Middle frontal gyrus (tissue), 1 donor: ENCODE data around the gene HCK.
"Not testable (repeated sequence)": the region's sequence is repeated elsewhere in the genome, so short reads cannot be mapped to it uniquely, and the experiment has no call there.

Experiments
- DNase-seq: peaks from one replicate; pipeline ENCODE4 v3.0.0-alpha.2; 2015; ENCODE audit warnings: low spot score; ENCODE audit errors: extremely low spot score

Gene HCK

DNA sequence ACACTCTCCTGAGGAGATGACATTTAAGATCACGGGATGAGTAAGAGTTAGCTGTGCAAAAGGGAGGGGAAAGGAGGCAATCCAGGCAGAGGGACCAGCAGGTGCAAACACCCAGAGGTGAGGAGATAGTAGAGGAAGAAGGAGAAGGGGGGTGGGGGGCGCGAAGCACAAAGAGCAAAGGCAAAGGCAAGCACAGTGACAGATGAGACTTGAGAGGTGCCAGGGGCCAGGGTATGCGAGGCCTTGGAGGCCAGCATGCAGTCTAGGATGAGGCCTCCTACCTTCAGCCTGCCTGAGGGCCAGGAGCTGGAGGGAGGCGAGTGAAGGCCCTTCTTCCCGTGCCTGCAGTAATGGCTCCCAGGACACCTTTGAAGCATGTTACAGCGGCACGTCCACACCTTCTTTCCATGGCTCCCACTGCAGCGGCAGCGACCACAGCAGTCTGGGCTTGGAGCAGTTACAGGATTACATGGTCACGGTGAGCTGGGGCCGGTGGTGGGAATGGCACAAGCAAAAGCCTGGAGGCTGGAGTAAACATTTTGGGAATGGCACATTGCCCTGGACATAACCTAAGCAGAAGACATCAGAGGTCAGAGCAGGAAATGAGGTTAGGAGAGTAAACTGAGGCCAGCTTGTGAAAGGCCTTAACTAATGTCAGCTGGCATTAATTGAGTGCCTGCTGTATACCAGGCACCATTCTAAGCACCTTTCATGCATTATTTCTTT is 23.2 kb upstream of the HCK start:
- no peak for DNase-seq

DNA sequence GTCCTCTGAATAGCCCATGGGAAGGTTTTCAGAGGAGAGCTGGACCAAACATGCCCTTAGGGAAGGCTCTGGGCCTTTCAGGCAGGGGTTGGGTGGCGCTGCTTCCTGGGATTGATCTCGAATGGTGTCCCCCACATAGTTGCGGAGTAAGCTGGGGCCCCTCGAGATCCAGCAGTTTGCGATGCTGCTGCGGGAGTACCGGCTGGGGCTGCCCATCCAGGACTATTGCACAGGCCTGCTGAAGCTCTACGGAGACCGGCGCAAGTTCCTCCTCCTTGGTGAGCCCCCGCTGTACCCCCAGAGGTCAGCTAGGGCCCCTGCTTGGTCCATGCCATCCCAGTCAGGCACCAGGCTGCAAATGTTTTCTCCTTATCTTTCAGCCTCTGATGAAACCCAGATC is 22.5 kb upstream of the HCK start:
- DNase-seq: no peak

DNA sequence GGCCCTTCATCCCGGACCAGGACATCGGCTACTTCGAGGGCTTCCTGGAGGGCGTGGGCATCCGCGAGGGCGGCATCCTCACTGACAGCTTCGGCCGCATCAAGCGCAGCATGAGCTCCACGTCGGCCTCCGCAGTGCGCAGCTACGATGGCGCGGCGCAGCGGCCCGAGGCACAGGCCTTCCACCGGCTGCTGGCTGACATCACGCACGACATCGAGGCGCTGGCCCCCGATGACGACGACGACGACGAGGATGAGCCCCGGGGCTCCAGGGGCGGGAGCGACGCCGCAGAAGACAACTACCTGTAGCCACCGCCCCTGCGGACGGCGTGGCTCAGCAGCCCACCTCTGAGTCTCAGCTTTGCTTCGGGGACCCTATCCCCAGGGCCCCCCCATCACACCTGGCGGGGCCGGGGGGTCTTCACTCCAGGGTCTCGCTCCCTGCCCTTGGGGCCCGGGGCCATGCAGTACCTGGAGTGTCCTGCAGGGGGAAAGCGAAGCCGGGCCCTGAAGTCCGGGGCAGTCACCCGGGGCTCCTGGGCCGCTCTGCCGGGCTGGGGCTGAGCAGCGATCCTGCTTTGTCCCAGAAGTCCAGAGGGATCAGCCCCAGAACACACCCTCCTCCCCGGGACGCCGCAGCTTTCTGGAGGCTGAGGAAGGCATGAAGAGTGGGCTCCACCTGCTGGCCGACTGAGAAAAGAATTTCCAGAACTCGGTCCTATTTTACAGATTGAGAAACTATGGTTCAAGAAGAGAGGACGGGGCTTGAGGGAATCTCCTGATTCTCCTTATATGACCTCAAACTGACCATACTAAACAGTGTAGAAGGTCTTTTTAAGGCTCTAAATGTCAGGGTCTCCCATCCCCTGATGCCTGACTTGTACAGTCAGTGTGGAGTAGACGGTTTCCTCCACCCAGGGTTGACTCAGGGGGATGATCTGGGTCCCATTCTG is 20.8 kb upstream of the HCK start:
- peak; percentile 36 for DNase-seq

DNA sequence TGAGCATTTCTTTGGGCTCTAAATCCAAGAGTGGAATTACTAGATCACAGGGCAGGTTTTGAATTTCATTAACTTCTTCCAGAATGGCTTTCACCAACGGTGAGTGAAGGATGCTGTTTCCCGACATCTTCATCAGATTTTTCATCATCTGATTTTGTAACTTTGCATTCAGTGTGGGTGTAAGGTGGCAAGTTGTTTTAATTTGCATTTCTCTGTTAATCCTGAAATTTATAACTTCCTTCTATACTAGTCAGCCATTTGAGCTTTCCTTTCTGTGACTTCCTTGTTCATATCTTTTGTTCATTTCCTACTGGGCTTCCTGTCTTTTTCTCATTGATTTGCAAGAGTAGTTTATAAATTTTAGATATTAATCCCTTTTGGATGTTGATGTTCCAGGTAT is 18.7 kb upstream of the HCK start:
- no peak for DNase-seq

DNA sequence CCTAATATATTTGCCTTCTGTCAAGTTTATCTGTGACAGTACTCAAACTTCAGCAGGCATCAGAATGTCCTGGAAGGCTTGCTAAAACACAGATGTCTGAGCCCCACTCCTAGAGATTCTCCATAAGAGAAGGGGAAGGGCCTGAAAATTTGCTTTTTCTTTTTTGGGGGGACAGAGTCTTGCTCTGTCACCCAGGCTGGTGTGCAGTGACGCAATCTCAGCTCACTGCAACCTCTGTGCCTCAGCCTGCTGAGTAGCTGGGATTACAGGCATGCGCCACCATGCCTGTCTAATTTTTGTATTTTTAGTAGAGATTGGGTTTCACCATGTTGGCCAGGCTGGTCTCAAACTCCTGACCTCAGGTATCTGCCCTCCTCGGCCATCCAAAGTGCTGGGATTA is 18.3 kb upstream of the HCK start:
- DNase-seq: not testable (repeated sequence)

DNA sequence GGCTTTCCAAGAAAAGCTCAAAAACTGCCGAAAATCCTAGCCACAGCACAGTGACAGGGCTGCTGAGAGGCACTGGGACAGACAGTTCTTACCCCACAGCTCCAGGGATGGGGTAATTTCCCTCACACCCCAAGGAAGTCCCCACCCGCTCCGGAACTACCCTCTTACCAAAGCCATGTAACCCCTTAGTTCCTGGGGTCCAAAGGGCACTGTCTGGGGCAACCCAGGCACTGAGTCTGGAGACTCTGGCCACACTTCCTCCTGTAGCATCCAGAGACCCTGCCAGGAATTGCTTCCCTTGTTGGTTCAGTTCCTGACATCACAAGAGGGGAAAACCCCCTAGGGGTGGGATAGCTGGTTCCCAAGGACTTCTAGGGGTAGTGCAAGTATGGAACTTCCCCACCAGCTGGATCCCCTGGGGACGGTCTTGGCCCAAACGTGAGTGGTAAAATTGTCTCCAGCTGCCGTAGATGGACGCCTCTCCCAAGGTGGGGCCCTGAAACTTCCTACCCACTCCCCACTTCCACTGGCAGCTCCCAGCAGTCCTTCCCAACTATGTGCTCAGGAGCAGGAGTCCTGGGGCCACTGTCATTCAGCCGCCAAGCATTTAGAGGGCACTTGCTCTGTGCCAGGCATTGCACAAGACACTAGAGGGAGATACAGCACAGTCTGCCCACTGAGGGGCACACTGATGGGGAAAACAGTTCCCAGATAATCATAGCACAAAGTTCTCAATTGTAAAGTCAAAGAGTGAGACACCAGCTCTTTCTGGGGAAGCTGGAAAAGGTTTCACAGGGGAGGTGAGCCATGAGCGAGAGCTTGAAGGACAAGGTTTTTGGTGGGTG is 17.2 kb upstream of the HCK start:
- DNase-seq: no peak

DNA sequence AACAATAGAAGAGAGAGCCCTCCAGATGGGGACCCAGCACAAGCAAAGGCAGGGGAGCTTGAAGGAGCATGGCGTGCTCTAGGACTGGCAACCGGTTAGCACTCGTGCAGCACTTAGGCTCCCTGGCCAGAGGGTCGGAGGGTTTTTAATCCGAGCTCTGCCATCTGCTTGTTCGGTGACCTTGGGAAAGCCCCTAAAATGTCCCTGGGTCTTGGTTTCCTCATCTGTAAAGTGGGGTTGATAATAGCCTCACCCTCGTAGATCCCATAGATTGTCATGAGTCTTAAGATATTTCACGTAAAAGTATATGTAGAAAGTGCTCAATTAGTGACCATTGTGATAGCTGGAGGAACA is 16.6 kb upstream of the HCK start:
- DNase-seq: no peak

DNA sequence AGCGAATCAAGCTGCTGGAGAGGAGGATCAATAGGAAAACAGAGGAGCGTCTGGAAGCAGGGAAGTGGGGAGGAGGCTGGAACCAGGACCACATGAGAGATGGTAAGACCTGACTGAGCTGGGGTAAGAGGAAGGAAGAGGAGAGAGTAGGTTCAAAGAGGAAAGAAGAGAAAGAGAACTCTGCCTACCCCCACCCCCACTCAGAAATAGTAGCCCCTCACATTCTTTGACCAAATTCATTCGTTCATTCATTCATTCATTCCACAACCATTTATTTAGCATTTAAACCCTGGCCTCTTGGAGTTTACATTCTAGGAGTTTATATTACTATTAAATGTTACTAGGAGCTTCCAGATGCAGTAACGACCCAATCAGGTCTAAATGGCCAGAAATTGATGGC is 15.8 kb upstream of the HCK start:
- no peak for DNase-seq

DNA sequence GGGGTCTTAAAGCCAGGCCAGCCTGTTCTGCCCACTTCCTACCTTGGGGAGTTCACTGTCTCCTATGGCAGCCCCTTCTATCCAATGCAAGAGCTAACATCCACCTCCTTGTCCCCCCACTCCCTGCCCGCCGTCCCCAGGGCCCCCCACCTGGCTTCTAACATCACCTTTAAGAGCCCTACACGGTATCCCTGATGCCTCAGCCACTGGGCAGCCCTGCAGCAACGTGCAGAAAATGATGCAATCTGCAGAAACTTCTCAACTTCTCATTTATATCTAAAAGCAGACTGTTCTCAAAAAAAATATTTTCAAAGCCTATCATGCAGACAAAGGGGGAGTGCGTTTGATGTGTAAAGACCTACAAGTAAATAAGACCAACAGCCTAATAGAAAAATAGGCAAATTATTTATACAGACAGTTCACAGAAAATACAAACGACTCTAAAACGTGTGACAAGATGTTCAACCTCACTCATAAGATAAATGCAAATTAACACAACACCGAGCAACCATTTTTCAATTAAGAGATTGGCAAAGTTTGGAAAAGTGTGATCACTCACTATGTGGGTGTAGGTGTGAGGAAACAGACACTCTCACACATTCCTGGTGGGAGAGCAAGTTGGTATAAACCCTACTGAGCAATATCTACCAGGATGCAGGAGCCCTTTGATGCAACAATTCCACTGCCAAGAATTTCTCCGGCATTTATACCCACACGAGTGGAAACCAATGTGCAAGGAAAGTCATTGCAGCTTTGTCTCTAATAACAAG is 15.1 kb upstream of the HCK start:
- DNase-seq: peak; percentile 17

DNA sequence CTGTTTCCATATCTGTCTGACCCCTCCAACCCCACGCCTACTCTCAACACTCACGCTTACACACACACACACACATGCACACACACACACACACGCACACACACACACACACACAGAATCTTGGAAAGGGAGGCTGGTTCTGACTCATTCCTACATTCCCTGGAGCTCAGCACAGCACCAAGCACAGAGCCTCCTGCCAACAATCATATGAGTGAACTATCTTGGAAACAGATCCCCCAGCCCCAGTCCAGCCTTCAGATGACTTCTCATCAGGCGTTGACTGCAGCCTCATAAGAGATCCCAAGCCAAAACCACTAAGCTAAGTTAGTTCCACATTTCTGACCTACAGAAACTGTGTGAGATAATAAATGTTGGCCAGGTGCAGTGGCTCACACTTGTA is 14.1 kb upstream of the HCK start:
- no peak for DNase-seq

DNA sequence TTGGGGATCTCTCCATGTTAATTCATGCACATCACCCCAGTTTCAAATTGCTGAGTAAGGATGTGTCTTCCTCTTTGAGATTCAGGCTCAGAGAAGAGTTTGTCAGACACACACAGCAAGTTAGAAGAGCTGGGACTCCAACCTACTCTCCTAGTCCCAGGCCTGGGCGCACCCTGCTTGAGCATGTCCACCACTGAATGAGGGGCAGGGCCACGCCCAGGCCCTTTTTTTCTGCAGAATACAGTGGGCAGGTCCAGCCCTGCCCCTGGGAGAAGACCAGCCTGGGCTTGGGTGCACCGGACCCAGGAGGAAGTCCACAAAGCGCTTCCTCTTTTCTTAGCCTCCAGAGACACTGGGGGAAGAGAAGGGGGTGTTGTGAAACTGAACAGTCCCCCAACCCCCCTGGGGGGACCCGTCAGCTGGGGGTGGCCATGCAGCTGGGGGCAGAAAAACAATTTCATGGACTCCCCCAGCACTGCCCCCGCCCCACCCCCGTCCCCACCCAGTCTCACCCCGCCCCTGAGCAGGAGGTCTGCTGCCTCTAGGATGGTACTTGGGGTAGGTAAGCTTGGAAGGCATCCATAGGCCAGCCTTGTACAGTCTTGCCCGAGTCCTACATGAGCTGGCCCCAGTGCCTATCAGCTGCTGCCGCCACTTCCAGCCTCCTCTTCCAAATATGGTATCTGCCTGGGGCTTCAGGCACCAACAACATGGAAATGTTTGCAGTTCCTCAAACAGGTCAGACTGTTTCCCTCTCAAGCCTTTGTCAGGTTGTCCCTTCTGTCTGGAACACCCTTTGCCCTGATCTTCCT is 11.7 kb upstream of the HCK start:
- DNase-seq: no peak

DNA sequence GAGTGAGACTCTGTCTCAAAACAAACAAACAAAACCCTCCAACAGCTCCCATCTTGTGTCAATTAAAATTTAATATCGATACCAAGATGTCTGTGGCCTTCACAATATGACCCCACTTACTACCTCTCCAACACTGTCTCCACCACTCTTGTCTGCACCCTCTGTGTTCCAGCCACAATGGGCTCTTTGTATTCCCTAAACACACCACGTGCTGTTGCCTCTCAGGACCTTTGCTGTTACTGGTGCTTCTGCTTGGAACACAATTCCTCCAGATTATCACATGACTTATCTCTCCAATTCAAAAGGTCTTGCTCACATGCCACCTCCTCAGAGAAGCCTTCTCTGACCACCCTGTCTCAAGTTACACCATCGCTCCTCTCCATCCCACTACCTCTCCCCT is 6.0 kb upstream of the HCK start:
- no peak for DNase-seq

DNA sequence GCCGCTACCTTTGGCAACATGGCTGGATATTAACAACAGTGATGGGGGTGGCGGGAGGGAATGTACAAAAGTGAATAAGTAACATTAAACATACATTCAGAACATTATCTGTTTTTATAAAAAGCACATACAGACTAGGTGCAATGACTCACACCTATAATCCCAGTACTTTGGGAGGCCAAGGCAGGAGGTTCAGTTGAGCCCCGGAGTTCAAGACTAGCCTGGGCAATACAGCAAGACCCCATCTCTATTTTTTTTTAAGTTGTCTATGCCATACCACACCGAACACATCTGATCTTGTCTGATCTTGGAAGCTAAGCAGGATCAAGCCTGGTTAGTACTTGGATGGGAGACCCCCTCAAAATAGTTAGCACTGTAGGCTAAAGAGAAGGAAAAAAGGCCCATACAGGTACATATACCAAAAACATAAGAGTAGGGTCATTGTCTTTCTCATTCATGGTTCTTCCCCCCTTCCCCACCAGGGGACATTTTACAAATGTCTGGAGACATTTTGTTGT is 1.7 kb upstream of the HCK start:
- no peak for DNase-seq

DNA sequence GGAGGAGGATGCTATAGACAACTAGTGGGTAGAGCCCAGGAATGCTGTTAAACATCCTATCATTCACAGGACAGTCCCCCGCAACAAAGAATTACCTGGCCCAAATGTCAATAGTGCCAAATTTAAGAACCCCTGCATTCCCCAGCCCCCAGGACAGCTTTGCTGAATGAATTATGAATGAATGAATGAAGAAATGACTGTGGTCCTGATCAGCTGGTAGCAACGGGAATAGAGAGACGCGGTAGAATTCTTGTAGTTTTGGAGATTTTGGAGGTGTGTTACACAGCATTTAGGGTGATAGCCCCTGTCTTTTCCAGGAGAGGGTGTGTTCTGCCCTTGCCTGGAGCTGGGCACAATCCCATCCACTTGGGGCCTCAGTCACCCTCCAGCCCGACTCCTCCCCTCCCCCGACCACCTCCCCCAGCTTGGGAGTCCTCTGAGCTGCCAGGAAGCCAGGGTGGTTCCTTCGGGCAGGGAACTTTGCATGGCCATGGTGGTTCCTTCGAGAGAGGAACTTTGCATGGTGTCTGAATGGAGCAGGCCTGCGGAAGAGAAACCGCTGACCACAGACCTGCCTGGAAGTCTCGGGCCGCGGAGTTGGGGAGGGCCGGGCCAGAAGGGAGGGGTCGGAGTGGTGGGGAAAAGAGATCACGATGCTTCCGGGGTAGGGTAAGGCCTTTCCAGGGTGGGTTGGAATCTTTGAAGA is 1.0 kb upstream of the HCK start:
- DNase-seq: no peak

DNA sequence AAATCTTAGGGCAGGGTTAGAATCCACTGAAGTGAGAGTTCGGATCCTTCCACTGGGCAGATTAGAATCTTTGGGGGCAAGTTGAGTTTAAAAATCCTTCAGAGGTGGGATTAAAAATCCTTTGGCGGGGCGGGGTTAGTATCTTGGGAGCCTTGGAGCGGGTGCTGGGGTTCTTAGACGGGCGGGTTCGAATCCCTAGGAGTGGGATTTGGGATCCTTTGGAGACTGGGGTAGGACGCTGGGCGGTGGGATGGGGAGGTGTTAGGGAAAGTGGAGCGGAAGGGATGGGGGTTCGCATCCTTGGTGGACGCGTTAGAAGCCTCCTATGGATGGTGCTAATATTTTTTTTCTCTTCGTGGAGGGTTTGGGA is 337 bp upstream of the HCK start:
- no peak for DNase-seq

DNA sequence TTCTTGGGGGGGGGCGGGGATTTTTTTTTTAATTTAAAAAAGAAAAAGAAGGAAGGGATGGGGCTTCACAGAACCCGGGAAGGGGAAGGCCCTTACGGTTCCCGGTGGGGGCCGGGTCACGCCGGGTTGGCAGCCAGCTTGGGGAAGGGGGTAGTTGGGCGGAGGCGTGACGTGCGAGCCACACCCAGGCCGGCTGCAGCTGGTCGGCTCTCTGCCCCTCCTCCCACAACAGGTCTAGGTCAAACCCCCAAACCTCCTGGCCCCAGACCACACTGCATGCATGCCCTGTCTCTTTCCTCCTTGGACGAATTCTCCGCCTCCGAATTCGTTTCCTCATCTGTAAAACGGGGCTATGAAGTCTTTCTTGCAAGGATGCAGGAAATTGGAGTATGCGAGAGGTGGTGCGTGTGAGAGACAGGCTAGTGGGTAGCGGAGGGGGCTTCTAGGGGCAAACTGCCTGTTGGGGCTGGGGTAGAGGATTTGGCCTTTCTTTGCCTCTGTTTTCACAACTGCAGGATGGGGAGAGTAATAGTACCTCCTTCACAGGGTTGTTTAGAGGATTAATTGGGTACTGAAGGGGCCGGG is 828 bp downstream of the HCK start:
- DNase-seq: no peak

DNA sequence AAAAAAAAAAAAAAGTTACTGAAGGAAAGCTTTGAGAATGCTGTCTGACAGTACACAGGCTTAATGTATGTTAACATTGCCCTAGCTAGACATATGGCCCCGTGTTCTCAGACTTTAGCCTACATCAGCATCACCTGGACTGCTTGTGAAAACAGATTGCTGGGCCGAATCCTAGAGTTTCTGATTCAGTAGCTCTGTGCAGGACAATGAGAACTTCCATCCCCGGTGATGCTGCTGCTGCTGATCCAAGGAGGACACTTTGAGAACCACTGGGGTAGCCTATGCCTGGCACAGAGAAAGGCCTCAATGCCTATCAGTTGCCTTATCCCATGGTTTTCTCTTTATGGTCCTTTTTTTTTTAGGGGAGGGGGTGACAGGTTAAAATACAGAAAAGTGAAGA is 1.6 kb downstream of the HCK start:
- DNase-seq: no peak

DNA sequence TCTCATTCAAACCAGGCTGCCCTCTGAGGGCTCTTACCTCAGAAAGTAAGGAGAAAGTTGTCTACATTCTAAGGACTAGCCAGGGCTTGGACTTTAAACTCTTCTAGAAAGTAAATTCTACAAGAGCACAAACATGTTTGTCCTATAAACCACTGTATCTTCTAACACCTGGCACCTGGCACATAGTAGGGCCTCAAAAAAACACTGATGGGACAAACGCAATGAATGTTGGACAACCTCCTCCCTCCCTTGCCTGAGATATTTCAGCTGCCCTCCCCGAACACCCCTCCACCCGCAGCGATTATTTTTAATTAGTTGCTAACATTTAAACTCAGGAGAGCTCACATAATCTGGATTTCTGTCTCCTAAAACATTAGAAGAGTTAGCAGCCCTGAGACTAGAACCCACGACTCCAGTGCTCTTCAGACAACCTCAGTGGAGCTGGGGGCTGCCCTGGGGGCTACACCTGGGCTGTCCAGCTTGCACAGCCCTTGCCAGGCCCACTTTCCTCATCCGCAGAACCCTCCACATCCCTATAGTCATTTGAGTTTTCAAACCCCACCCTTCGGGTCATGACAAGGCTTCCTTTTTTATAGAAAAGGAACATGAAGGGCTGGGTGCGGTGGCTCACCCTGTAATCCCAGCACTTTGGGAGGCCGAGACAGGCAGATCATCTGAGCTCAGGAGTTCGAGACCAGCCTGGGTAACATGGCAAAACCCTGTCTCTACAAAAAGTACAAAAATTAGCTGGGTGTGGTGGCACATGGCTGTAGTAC is 4.9 kb downstream of the HCK start:
- no peak for DNase-seq
